Measurements from ENCODE around the gene EIF3K.

The EIF3K gene

GRCh38 chr19:38676878-38677646 lies 58.1 kb downstream of the EIF3K start:
- Histone ChIP-seq H3K4me3 (ENCODE audit: low read depth in 1 of 2, low read length in 2 of 2) (no peak overlapping the region), H3K4me1 (ENCODE audit: insufficient read depth, low read length) (peaks cover 24% of the 10 kb centered on the region), H3K27ac (ENCODE audit: low read length) (no peak overlapping the region), H3K9me3 (ENCODE audit: insufficient read depth, low read length, severe bottlenecking) (no peaks in the 10 kb centered on the region), H3K79me2 (ENCODE audit: insufficient read depth, low read length) (peaks cover 86% of the 10 kb centered on the region), H2AFZ (ENCODE audit: low read depth, low read length) (no peak overlapping the region), H3K4me2 (ENCODE audit: insufficient read depth, low read length) (no peak overlapping the region), H4K20me1 (ENCODE audit: insufficient read depth, low read length) (peaks cover 78% of the 10 kb centered on the region), H3K36me3 (ENCODE audit: insufficient read depth, low read length) (peaks cover 18% of the 10 kb centered on the region), H3K27me3 (ENCODE audit: insufficient read depth, low read length, poor library complexity) (no peaks in the 10 kb centered on the region), H3K9ac (ENCODE audit: low read depth, low read length) (no peak overlapping the region)
- ATAC-seq (ENCODE audit: insufficient read depth, low read depth) (no peak), DNase-seq (no peak)
- TF ChIP-seq EZH2 (IDR thresholded peaks at IDR 0.05; ENCODE audit: borderline replicate concordance, low read depth, low read length, severe bottlenecking), result no peak
- TF ChIP-seq CTCF (IDR thresholded peaks at IDR 0.05; ENCODE audit: borderline replicate concordance, extremely low read depth, low read length, poor library complexity, severe bottlenecking), result no peak

GRCh38 chr19:38678217-38678890 lies 59.4 kb downstream of the EIF3K start:
- Histone ChIP-seq H3K4me1 (ENCODE audit: insufficient read depth, low read length) (peaks cover 24% of the 10 kb centered on the region), H3K36me3 (ENCODE audit: insufficient read depth, low read length) (peaks cover 24% of the 10 kb centered on the region), H3K4me3 (ENCODE audit: low read depth in 1 of 2, low read length in 2 of 2) (no peak overlapping the region), H3K9me3 (ENCODE audit: insufficient read depth, low read length, severe bottlenecking) (no peaks in the 10 kb centered on the region), H4K20me1 (ENCODE audit: insufficient read depth, low read length) (peaks cover 88% of the 10 kb centered on the region), H3K4me2 (ENCODE audit: insufficient read depth, low read length) (no peak overlapping the region), H3K27ac (ENCODE audit: low read length) (no peak overlapping the region), H3K79me2 (ENCODE audit: insufficient read depth, low read length) (peaks cover 92% of the 10 kb centered on the region), H3K9ac (ENCODE audit: low read depth, low read length) (no peak overlapping the region), H3K27me3 (ENCODE audit: insufficient read depth, low read length, poor library complexity) (no peaks in the 10 kb centered on the region), H2AFZ (ENCODE audit: low read depth, low read length) (no peak overlapping the region)
- TF ChIP-seq EZH2 (IDR thresholded peaks at IDR 0.05; ENCODE audit: borderline replicate concordance, low read depth, low read length, severe bottlenecking) (no peak), CTCF (IDR thresholded peaks at IDR 0.05; ENCODE audit: borderline replicate concordance, extremely low read depth, low read length, poor library complexity, severe bottlenecking) (no peak)
- ATAC-seq (ENCODE audit: insufficient read depth, low read depth), result no peak
- DNase-seq, result no peak

GRCh38 chr19:38678891-38679494 lies 60.0 kb downstream of the EIF3K start:
- no peak for TF ChIP-seq EZH2 (IDR thresholded peaks at IDR 0.05; ENCODE audit: borderline replicate concordance, low read depth, low read length, severe bottlenecking)
- TF ChIP-seq CTCF (IDR thresholded peaks at IDR 0.05; ENCODE audit: borderline replicate concordance, extremely low read depth, low read length, poor library complexity, severe bottlenecking), result no peak
- no peak overlapping the region for H2AFZ ChIP-seq (ENCODE audit: low read depth, low read length)
- H3K4me2 ChIP-seq (ENCODE audit: insufficient read depth, low read length), result no peak overlapping the region
- H3K4me1 ChIP-seq (ENCODE audit: insufficient read depth, low read length), result peaks cover 26% of the 10 kb centered on the region
- no peak overlapping the region for H3K4me3 ChIP-seq (ENCODE audit: low read depth in 1 of 2, low read length in 2 of 2)
- peaks cover 96% of the 10 kb centered on the region for H3K79me2 ChIP-seq (ENCODE audit: insufficient read depth, low read length)
- DNase-seq (no peak), ATAC-seq (ENCODE audit: insufficient read depth, low read depth) (no peak)
- H3K9me3 ChIP-seq (ENCODE audit: insufficient read depth, low read length, severe bottlenecking), result no peaks in the 10 kb centered on the region
- H3K9ac ChIP-seq (ENCODE audit: low read depth, low read length), result no peak overlapping the region
- H3K27me3 ChIP-seq (ENCODE audit: insufficient read depth, low read length, poor library complexity), result no peaks in the 10 kb centered on the region
- H3K27ac ChIP-seq (ENCODE audit: low read length), result no peak overlapping the region
- H3K36me3 ChIP-seq (ENCODE audit: insufficient read depth, low read length), result peaks cover 24% of the 10 kb centered on the region
- peaks cover 93% of the 10 kb centered on the region for H4K20me1 ChIP-seq (ENCODE audit: insufficient read depth, low read length)
